Measurements from ENCODE around the gene MDK. TPM values are rescaled to one million over a fixed set of nuclear protein-coding genes. Genes with fewer than 3 reads are reported as not detected.

Gene MDK
- total RNA-seq, 4 donors from 2014 or later = 22.3 to 340 (median 205) TPM

- no peak for DNase-seq
- Histone ChIP-seq H3K27me3 (no peaks in the 10 kb centered on the region), H3K36me3 (peaks cover 0 to 64% (median 0%) of the 10 kb centered on the region in 3 donors), H3K4me3 (no peak overlapping the region), H3K27ac (no peak overlapping the region), H3K4me1 (peaks cover 0 to 10% (median 0%) of the 10 kb centered on the region in 4 donors), H3K9me3 (no peaks in the 10 kb centered on the region)
- TF ChIP-seq CTCF (IDR thresholded peaks at IDR 0.05) = no peak
- no peak for TF ChIP-seq POLR2A (IDR thresholded peaks at IDR 0.05)
Measured at GRCh38 chr11:46375392-46376101, 5.9 kb upstream of the MDK start.

- peaks cover 0 to 10% (median 0%) of the 10 kb centered on the region in 4 donors for H3K4me1 ChIP-seq
- H3K27me3 ChIP-seq = no peaks in the 10 kb centered on the region
- DNase-seq = no peak
- H3K36me3 ChIP-seq = peaks cover 0 to 61% (median 0%) of the 10 kb centered on the region in 3 donors
- H3K27ac ChIP-seq = no peak overlapping the region
- TF ChIP-seq CTCF (IDR thresholded peaks at IDR 0.05) = no peak
- TF ChIP-seq POLR2A (IDR thresholded peaks at IDR 0.05) = no peak
- H3K9me3 ChIP-seq = no peaks in the 10 kb centered on the region
- H3K4me3 ChIP-seq = no peak overlapping the region
Measured at GRCh38 chr11:46376258-46377050, 5.0 kb upstream of the MDK start.

- Histone ChIP-seq H3K36me3 (peaks cover 0 to 52% (median 0%) of the 10 kb centered on the region in 3 donors), H3K4me1 (peaks cover 0 to 18% (median 6%) of the 10 kb centered on the region in 4 donors), H3K27me3 (no peaks in the 10 kb centered on the region), H3K9me3 (no peaks in the 10 kb centered on the region), H3K27ac (no peak overlapping the region), H3K4me3 (no peak overlapping the region)
- DNase-seq = no peak
- no peak for TF ChIP-seq POLR2A (IDR thresholded peaks at IDR 0.05)
- TF ChIP-seq CTCF (IDR thresholded peaks at IDR 0.05) = no peak
Measured at GRCh38 chr11:46377290-46377689, 4.2 kb upstream of the MDK start.

- no peaks in the 10 kb centered on the region for H3K27me3 ChIP-seq
- no peak overlapping the region for H3K4me3 ChIP-seq
- peaks cover 0 to 23% (median 9%) of the 10 kb centered on the region in 4 donors for H3K4me1 ChIP-seq
- peaks cover 0 to 47% (median 0%) of the 10 kb centered on the region in 3 donors for H3K36me3 ChIP-seq
- no peak overlapping the region for H3K27ac ChIP-seq
- no peak for TF ChIP-seq CTCF (IDR thresholded peaks at IDR 0.05)
- TF ChIP-seq POLR2A (IDR thresholded peaks at IDR 0.05) = no peak
- H3K9me3 ChIP-seq = no peaks in the 10 kb centered on the region
- no peak for DNase-seq
Measured at GRCh38 chr11:46377831-46378230, 3.6 kb upstream of the MDK start.

DNA sequence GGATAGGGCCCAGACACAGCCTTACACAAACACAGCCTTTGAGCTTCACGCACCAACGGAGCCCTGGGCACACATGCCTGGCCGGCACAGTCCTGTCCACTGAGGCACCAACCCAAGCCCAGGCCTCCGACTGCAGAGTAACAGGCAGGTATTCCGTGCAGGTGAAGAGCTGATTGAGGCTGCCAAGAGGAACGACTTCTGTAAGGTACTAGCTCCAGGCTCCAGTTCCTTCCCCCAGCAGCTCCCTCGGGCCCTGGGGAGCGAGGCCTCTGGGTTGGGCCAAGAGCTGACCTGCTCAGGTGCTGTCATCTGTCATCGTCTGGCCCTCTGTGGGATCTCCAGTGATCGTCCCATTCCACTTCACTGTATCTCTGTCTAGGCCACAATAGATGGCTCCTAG, 3.2 kb upstream of the MDK start:
- DNase-seq = no peak
- H3K4me1 ChIP-seq = peaks cover 0 to 28% (median 9%) of the 10 kb centered on the region in 4 donors
- TF ChIP-seq CTCF (IDR thresholded peaks at IDR 0.05) (no peak), POLR2A (IDR thresholded peaks at IDR 0.05) (no peak)
- H3K4me3 ChIP-seq = no peak overlapping the region
- H3K9me3 ChIP-seq = no peaks in the 10 kb centered on the region
- no peaks in the 10 kb centered on the region for H3K27me3 ChIP-seq
- H3K36me3 ChIP-seq = peaks cover 0 to 44% (median 0%) of the 10 kb centered on the region in 3 donors
- H3K27ac ChIP-seq = peak overlapping the region in 1 of 4 donors; percentile 78

All from Peyer's patch (tissue), 4 donors.